HepG2 (cell line): ENCODE measurements around the gene GSTP1. TPM values are rescaled to one million over a fixed set of nuclear protein-coding genes. Genes with fewer than 3 reads are reported as not detected.

Experiments used
- ATRX ChIP-seq: sonication (generic); formaldehyde crosslinking; IDR thresholded peaks from 2 replicates; pipeline ENCODE4 v1.4.0; 2020; ENCODE audit warnings: missing genetic modification reagents, borderline replicate concordance
- CBX5 ChIP-seq: sonication (generic); formaldehyde crosslinking; IDR thresholded peaks from 2 replicates; pipeline ENCODE4 v1.4.0; 2020; ENCODE audit warnings: missing genetic modification reagents, borderline replicate concordance
- FOXO1 ChIP-seq: sonication (generic); formaldehyde crosslinking; IDR thresholded peaks from 2 replicates; pipeline ENCODE4 v1.4.0; 2020; ENCODE audit warnings: missing genetic modification reagents
- HNRNPL ChIP-seq: fragments of 200-400 bp; formaldehyde crosslinking; IDR thresholded peaks from 2 replicates; pipeline ENCODE4 v1.6.1; 2017; ENCODE audit warnings: mild to moderate bottlenecking, low read depth, low read length
- IRF9 ChIP-seq: sonication (generic); formaldehyde crosslinking; IDR thresholded peaks from 2 replicates; pipeline ENCODE4 v1.8.0; 2022; ENCODE audit warnings: missing genetic modification reagents, mild to moderate bottlenecking, borderline replicate concordance
- KAT2B ChIP-seq: fragments of 150-350 bp; IDR thresholded peaks from 2 replicates; pipeline ENCODE4 v1.6.1; 2014; ENCODE audit warnings: low read depth, low read length, borderline replicate concordance
- MBNL3 ChIP-seq: fragments of 250-450 bp; sonication (Bioruptor Pico); conservative IDR thresholded peaks from 2 replicates; pipeline ENCODE4 v1.8.0; 2022; ENCODE audit warnings: mild to moderate bottlenecking, inconsistent platforms
- PCBP2 ChIP-seq: fragments of 200-400 bp; formaldehyde crosslinking; optimal IDR thresholded peaks from 2 replicates; pipeline ENCODE3; 2018; ENCODE audit warnings: low read length, low read depth; ENCODE audit not compliant: poor library complexity, severe bottlenecking
- RAD21 ChIP-seq: fragments of 450-650 bp; formaldehyde crosslinking; IDR thresholded peaks from 2 replicates; pipeline ENCODE4 v1.5.0; 2020; ENCODE audit warnings: mild to moderate bottlenecking
- SP4 ChIP-seq: sonication (generic); formaldehyde crosslinking; IDR thresholded peaks from 2 replicates; pipeline ENCODE4 v1.8.1; 2023; ENCODE audit warnings: mild to moderate bottlenecking, missing genetic modification reagents
- STAG1 ChIP-seq: sonication (generic); formaldehyde crosslinking; IDR thresholded peaks from 2 replicates; pipeline ENCODE4 v1.4.0; 2020; ENCODE audit warnings: missing genetic modification reagents
- ZBTB21 ChIP-seq: sonication (generic); formaldehyde crosslinking; IDR thresholded peaks from 2 replicates; pipeline ENCODE4 v1.4.0; 2020; ENCODE audit warnings: missing genetic modification reagents
- ZBTB38 ChIP-seq: sonication (generic); formaldehyde crosslinking; IDR thresholded peaks from 2 replicates; pipeline ENCODE4 v1.5.1; 2020; ENCODE audit warnings: mild to moderate bottlenecking, missing genetic modification reagents
- ZBTB7A ChIP-seq: sonication (generic); formaldehyde crosslinking; IDR thresholded peaks from 2 replicates; pipeline ENCODE4 v1.8.0; 2022; ENCODE audit warnings: mild to moderate bottlenecking, missing genetic modification reagents
- ZBTB7B ChIP-seq: sonication (generic); formaldehyde crosslinking; IDR thresholded peaks from 2 replicates; pipeline ENCODE4 v1.4.0; 2020; ENCODE audit warnings: missing genetic modification reagents
- ZNF709 ChIP-seq: sonication (generic); formaldehyde crosslinking; IDR thresholded peaks from 2 replicates; pipeline ENCODE4 v1.5.0; 2020; ENCODE audit warnings: mild to moderate bottlenecking, missing genetic modification reagents
- polyA plus RNA-seq, 8 experiments: library from polyadenylated mRNA; depleted of rRNA in 3 of 8; stranded (reverse) in 7 of 8; unstranded in 1 of 8; fragments of >200 nt; fragmentation: Illumina TruSeq in 4 of 8; extraction: Trizol in 4 of 8; gene quantifications; 2 replicates each; pipeline versions ENCODE4 v1.2.1 to v1.2.3, GENCODE V29; 2011 to 2016; ENCODE audit warnings: low read depth in 4 of 8, missing spikeins in 1 of 8, mixed read lengths in 1 of 8; ENCODE audit not compliant: insufficient read depth in 1 of 8
- total RNA-seq, 5 experiments: library from RNA; depleted of rRNA; stranded (reverse); fragments of >200 nt; fragmentation: Illumina TruSeq; extraction: Trizol; gene quantifications; 2 replicates each; pipeline ENCODE4 v1.2.3, GENCODE V29; 2016; ENCODE audit warnings: low read depth in 1 of 5
- TF ChIP-seq, protein P1 (sequence below): sonication (generic); formaldehyde crosslinking; IDR thresholded peaks from 2 replicates; pipeline ENCODE4 v1.4.0; 2020; ENCODE audit warnings: mild to moderate bottlenecking, missing genetic modification reagents
- TF ChIP-seq, protein P2 (sequence below): sonication (generic); formaldehyde crosslinking; IDR thresholded peaks from 2 replicates; pipeline ENCODE4 v1.4.0; 2020; ENCODE audit warnings: missing genetic modification reagents
- TF ChIP-seq, protein P3 (sequence below): sonication (generic); formaldehyde crosslinking; IDR thresholded peaks from 2 replicates; pipeline ENCODE4 v1.4.0; 2020; ENCODE audit warnings: mild to moderate bottlenecking, missing genetic modification reagents, borderline replicate concordance

The GSTP1 gene
- total and polyA plus RNA-seq, 2 of the 13 experiments (the other 11 are each of a cell fraction or from before 2014, with no cell fraction given), result not detected

- TF ChIP-seq, protein P1, sequence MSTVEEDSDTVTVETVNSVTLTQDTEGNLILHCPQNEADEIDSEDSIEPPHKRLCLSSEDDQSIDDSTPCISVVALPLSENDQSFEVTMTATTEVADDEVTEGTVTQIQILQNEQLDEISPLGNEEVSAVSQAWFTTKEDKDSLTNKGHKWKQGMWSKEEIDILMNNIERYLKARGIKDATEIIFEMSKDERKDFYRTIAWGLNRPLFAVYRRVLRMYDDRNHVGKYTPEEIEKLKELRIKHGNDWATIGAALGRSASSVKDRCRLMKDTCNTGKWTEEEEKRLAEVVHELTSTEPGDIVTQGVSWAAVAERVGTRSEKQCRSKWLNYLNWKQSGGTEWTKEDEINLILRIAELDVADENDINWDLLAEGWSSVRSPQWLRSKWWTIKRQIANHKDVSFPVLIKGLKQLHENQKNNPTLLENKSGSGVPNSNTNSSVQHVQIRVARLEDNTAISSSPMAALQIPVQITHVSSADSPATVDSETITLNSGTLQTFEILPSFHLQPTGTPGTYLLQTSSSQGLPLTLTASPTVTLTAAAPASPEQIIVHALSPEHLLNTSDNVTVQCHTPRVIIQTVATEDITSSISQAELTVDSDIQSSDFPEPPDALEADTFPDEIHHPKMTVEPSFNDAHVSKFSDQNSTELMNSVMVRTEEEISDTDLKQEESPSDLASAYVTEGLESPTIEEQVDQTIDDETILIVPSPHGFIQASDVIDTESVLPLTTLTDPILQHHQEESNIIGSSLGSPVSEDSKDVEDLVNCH (CRISPR knock-in tag), result no peak
- TF ChIP-seq FOXO1 (no peak), HNRNPL (0 out of 2 replicates have a peak, but pooled peaks have one; percentile 79), ZBTB7A (no peak), SP4 (CRISPR knock-in tag) (0 out of 2 replicates have a peak, but pooled peaks have one; percentile 20), ZBTB38 (CRISPR knock-in tag) (peak; percentile 18; the same call in 1 of the 2 replicates), ZBTB21 (no peak), STAG1 (CRISPR knock-in tag) (peak; percentile 35), MBNL3 (no peak), ATRX (CRISPR knock-in tag) (no peak), KAT2B (no peak), IRF9 (0 out of 2 replicates have a peak, but pooled peaks have one; percentile 23), ZNF709 (CRISPR knock-in tag) (no peak), RAD21 (CRISPR knock-in tag) (peak; percentile 64), ZBTB7B (CRISPR knock-in tag) (no peak), CBX5 (CRISPR knock-in tag) (no peak), PCBP2 (no peak)
- TF ChIP-seq, protein P2, sequence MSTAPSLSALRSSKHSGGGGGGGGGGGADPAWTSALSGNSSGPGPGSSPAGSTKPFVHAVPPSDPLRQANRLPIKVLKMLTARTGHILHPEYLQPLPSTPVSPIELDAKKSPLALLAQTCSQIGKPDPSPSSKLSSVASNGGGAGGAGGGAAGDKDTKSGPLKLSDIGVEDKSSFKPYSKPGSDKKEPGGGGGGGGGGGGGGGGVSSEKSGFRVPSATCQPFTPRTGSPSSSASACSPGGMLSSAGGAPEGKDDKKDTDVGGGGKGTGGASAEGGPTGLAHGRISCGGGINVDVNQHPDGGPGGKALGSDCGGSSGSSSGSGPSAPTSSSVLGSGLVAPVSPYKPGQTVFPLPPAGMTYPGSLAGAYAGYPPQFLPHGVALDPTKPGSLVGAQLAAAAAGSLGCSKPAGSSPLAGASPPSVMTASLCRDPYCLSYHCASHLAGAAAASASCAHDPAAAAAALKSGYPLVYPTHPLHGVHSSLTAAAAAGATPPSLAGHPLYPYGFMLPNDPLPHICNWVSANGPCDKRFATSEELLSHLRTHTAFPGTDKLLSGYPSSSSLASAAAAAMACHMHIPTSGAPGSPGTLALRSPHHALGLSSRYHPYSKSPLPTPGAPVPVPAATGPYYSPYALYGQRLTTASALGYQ, result no peak
- TF ChIP-seq, protein P3, sequence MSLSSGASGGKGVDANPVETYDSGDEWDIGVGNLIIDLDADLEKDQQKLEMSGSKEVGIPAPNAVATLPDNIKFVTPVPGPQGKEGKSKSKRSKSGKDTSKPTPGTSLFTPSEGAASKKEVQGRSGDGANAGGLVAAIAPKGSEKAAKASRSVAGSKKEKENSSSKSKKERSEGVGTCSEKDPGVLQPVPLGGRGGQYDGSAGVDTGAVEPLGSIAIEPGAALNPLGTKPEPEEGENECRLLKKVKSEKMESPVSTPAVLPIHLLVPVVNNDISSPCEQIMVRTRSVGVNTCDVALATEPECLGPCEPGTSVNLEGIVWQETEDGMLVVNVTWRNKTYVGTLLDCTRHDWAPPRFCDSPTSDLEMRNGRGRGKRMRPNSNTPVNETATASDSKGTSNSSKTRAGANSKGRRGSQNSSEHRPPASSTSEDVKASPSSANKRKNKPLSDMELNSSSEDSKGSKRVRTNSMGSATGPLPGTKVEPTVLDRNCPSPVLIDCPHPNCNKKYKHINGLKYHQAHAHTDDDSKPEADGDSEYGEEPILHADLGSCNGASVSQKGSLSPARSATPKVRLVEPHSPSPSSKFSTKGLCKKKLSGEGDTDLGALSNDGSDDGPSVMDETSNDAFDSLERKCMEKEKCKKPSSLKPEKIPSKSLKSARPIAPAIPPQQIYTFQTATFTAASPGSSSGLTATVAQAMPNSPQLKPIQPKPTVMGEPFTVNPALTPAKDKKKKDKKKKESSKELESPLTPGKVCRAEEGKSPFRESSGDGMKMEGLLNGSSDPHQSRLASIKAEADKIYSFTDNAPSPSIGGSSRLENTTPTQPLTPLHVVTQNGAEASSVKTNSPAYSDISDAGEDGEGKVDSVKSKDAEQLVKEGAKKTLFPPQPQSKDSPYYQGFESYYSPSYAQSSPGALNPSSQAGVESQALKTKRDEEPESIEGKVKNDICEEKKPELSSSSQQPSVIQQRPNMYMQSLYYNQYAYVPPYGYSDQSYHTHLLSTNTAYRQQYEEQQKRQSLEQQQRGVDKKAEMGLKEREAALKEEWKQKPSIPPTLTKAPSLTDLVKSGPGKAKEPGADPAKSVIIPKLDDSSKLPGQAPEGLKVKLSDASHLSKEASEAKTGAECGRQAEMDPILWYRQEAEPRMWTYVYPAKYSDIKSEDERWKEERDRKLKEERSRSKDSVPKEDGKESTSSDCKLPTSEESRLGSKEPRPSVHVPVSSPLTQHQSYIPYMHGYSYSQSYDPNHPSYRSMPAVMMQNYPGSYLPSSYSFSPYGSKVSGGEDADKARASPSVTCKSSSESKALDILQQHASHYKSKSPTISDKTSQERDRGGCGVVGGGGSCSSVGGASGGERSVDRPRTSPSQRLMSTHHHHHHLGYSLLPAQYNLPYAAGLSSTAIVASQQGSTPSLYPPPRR (CRISPR knock-in tag), result 0 out of 2 replicates have a peak, but pooled peaks have one; percentile 20
These were observed 30.5 kb downstream of the GSTP1 start (continued) for GRCh38 chr11:67613960-67614715.
